ENCODE data around the gene MYZAP. TPM values are rescaled to one million over a fixed set of nuclear protein-coding genes. Genes with fewer than 3 reads are reported as not detected.
A peak's percentile ranks its signal among the peaks of the same experiment; 100 is the strongest.
"Not testable (repeated sequence)": the region's sequence is repeated elsewhere in the genome, so short reads cannot be mapped to it uniquely, and the experiment has no call there.

Gene MYZAP
- total RNA-seq, 1 donor from 2014 or later = 11.9 TPM

GRCh38 chr15:57614241-57614640 lies 22.5 kb downstream of the MYZAP start:
- Mint-ChIP-seq H3K36me3 (ENCODE audit: insufficient read depth) (peaks cover 3% of the 10 kb centered on the region), H3K27ac (peak overlapping the region; percentile 71), H3K27me3 (no peaks in the 10 kb centered on the region)

DNA sequence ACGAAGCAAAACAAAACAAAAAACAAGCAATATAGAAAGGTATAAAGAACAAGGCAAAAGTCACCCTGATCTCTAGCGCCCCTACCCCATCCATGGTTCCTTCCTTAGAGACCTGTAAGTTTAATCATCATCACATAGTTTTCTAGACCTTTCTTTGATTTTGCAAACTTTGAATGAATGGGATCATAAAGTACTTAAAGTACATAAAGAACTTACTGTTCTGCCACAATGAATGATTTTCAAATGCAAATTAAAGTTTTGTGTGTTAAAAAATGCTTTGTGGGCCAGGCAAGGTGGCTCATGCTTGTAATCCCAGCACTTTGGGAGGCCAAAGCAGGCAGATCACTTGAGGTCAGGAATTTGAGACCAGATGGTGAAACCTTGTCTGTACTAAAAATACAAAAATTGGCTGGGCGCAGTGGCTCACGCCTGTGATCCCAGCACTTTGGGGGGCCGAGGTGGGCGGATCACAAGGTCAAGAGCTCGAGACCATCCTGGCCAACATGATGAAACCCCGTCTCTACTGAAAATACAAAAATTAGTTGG lies 24.3 kb downstream of the MYZAP start:
- not testable (repeated sequence) for H3K4me3 Mint-ChIP-seq (ENCODE audit: low read depth); H3K9me3 Mint-ChIP-seq (ENCODE audit: low read depth); H3K27ac Mint-ChIP-seq; DNase-seq (ENCODE audit: low spot score, unreplicated experiment); H3K27me3 Mint-ChIP-seq; H3K36me3 Mint-ChIP-seq (ENCODE audit: insufficient read depth)
- H3K4me1 Mint-ChIP-seq (ENCODE audit: low read depth) = peaks cover 27% of the 10 kb centered on the region

More at GRCh38 chr15:57614241-57614640, 22.5 kb downstream of the MYZAP start:
- peaks cover 43% of the 10 kb centered on the region for H3K4me1 Mint-ChIP-seq (ENCODE audit: low read depth)
- H3K4me3 Mint-ChIP-seq (ENCODE audit: low read depth) = no peak overlapping the region
- H3K9me3 Mint-ChIP-seq (ENCODE audit: low read depth) = no peaks in the 10 kb centered on the region
- TF ChIP-seq, protein P1, sequence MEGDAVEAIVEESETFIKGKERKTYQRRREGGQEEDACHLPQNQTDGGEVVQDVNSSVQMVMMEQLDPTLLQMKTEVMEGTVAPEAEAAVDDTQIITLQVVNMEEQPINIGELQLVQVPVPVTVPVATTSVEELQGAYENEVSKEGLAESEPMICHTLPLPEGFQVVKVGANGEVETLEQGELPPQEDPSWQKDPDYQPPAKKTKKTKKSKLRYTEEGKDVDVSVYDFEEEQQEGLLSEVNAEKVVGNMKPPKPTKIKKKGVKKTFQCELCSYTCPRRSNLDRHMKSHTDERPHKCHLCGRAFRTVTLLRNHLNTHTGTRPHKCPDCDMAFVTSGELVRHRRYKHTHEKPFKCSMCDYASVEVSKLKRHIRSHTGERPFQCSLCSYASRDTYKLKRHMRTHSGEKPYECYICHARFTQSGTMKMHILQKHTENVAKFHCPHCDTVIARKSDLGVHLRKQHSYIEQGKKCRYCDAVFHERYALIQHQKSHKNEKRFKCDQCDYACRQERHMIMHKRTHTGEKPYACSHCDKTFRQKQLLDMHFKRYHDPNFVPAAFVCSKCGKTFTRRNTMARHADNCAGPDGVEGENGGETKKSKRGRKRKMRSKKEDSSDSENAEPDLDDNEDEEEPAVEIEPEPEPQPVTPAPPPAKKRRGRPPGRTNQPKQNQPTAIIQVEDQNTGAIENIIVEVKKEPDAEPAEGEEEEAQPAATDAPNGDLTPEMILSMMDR (IDR thresholded peaks at IDR 0.05; ENCODE audit: unreplicated experiment) = no peak
- DNase-seq (ENCODE audit: low spot score, unreplicated experiment) = no peak

DNA sequence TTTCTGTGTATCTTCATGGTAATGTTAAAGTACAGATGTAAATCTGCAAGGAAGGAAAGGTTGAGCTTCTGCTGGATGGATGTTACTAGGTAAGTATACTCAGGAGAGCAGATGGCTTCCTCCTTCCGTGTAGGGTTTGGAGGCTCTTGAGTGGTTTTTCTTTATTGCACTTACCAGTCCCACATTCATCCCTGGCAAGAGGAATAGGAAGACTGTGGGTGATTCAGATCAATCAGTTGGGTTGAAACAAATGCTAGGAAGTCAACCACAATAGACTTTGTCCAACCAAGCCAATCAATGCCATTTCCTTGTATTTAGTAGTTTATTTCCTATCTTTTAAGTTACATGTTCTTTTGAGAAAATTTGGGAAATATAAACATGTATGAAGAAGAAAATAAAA lies 26.6 kb downstream of the MYZAP start:
- no peaks in the 10 kb centered on the region for H3K9me3 Mint-ChIP-seq (ENCODE audit: low read depth)
- peaks cover 7% of the 10 kb centered on the region for H3K36me3 Mint-ChIP-seq (ENCODE audit: insufficient read depth)
- TF ChIP-seq, protein P1 (IDR thresholded peaks at IDR 0.05; ENCODE audit: unreplicated experiment) = no peak
- H3K4me1 Mint-ChIP-seq (ENCODE audit: low read depth) = peaks cover 10% of the 10 kb centered on the region
- no peak overlapping the region for H3K27ac Mint-ChIP-seq
- DNase-seq (ENCODE audit: low spot score, unreplicated experiment) = no peak
- H3K27me3 Mint-ChIP-seq = no peaks in the 10 kb centered on the region
- H3K4me3 Mint-ChIP-seq (ENCODE audit: low read depth) = no peak overlapping the region

DNA sequence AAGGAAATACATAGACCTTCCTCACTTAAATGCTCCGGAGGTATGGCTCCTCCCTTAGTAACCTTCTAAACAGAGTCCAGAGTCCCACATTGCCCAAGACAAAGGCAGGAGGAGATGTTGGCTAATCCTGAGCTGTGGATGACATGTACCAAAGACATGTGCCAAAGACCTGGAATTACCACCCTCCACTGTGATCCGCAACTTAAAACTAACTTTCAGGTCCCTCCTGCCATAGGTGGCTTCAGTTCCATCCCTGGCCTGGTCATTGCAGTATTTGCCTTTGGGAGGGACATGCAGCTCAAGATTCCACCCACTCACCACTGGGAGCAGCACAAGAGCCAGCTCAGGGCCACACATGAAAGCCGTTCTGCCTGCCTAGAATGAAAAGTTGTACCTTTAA lies 28.0 kb downstream of the MYZAP start:
- Mint-ChIP-seq H3K9me3 (ENCODE audit: low read depth) (no peaks in the 10 kb centered on the region), H3K36me3 (ENCODE audit: insufficient read depth) (peaks cover 12% of the 10 kb centered on the region), H3K27me3 (no peaks in the 10 kb centered on the region), H3K4me1 (ENCODE audit: low read depth) (peaks cover 1% of the 10 kb centered on the region), H3K4me3 (ENCODE audit: low read depth) (no peak overlapping the region), H3K27ac (no peak overlapping the region)
- TF ChIP-seq, protein P1 (IDR thresholded peaks at IDR 0.05; ENCODE audit: unreplicated experiment) = no peak
- no peak for DNase-seq (ENCODE audit: low spot score, unreplicated experiment)

- TF ChIP-seq, protein P1 (IDR thresholded peaks at IDR 0.05; ENCODE audit: unreplicated experiment) = no peak
- Mint-ChIP-seq H3K9me3 (ENCODE audit: low read depth) (no peaks in the 10 kb centered on the region), H3K27me3 (no peaks in the 10 kb centered on the region), H3K4me1 (ENCODE audit: low read depth) (peaks cover 1% of the 10 kb centered on the region), H3K36me3 (ENCODE audit: insufficient read depth) (peaks cover 12% of the 10 kb centered on the region), H3K27ac (peak overlapping the region; percentile 26), H3K4me3 (ENCODE audit: low read depth) (no peak overlapping the region)
- DNase-seq (ENCODE audit: low spot score, unreplicated experiment) = no peak
Observed at GRCh38 chr15:57624730-57625129, 33.0 kb downstream of the MYZAP start.

DNA sequence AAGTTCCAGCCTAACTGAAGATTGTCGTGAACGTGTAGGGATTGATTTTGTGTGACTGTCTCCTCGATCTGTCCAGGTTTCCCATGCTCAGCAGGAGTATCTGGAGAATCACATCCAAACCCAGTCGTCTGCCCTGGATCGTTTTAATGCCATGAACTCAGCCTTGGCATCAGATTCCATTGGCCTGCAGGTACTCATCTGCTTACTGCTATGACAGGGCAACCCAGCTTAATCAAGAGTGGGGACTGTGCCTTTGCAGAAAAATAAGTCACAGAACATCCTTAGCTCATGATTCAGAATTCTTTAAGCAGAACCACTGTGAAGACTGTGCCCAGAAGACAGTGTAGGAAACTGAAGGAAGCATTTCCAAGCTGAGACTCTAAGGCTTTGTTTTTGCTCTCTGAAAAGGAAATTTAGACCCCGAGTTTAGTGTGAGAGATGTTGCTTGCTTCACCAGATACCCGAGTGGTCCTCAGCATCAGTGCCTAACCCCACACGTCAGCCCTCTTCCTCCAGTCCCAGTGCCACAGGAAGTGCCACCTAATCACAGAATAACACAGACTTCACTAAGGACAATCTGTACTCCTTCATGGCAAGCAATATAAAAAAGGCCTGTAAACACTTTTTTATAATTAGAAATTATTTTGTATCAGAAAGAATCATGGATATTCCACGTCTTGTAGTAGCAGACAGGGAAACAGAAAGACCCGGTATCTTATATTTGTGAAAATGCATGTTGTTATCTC lies 34.2 kb downstream of the MYZAP start:
- Mint-ChIP-seq H3K36me3 (ENCODE audit: insufficient read depth) (peaks cover 11% of the 10 kb centered on the region), H3K4me1 (ENCODE audit: low read depth) (peaks cover 1% of the 10 kb centered on the region), H3K4me3 (ENCODE audit: low read depth) (no peak overlapping the region), H3K9me3 (ENCODE audit: low read depth) (no peaks in the 10 kb centered on the region), H3K27me3 (no peaks in the 10 kb centered on the region), H3K27ac (no peak overlapping the region)
- no peak for DNase-seq (ENCODE audit: low spot score, unreplicated experiment)
- TF ChIP-seq, protein P1 (IDR thresholded peaks at IDR 0.05; ENCODE audit: unreplicated experiment) = no peak
